PFSK-1 (cell line): ENCODE data around the gene UBXN10.

Experiments
- FOXP2 ChIP-seq: optimal IDR thresholded peaks from 2 replicates; pipeline ENCODE3; 2011; ENCODE audit warnings: borderline replicate concordance, control low read depth, inconsistent platforms; ENCODE audit not compliant: insufficient read depth; ENCODE audit errors: extremely low read length, extremely low read depth
- POLR2AphosphoS5 ChIP-seq: IDR thresholded peaks from 2 replicates; pipeline ENCODE4 v1.6.1; 2012; ENCODE audit warnings: low read depth, mild to moderate bottlenecking, control low read depth, low read length, moderate library complexity
- SIN3A ChIP-seq: IDR thresholded peaks from 2 replicates; pipeline ENCODE4 v1.6.1; 2012; ENCODE audit warnings: mild to moderate bottlenecking, low read length, moderate library complexity, borderline replicate concordance; ENCODE audit not compliant: insufficient read depth
- TAF1 ChIP-seq: IDR thresholded peaks from 2 replicates; pipeline ENCODE4 v1.6.1; 2012; ENCODE audit warnings: low read length, control low read depth, borderline replicate concordance; ENCODE audit not compliant: insufficient read depth
- TF ChIP-seq, protein P1 (sequence below), 2 experiments: IDR thresholded peaks; 2 replicates each; pipeline versions ENCODE4 v1.6.1 to v1.8.0; 2011 to 2012; ENCODE audit warnings: low read depth in 2 of 2, low read length in 2 of 2, control low read depth in 1 of 2, inconsistent platforms in 1 of 2, mild to moderate bottlenecking in 1 of 2, moderate library complexity in 1 of 2; ENCODE audit not compliant: insufficient read depth in 1 of 2

UBXN10 gene

DNA sequence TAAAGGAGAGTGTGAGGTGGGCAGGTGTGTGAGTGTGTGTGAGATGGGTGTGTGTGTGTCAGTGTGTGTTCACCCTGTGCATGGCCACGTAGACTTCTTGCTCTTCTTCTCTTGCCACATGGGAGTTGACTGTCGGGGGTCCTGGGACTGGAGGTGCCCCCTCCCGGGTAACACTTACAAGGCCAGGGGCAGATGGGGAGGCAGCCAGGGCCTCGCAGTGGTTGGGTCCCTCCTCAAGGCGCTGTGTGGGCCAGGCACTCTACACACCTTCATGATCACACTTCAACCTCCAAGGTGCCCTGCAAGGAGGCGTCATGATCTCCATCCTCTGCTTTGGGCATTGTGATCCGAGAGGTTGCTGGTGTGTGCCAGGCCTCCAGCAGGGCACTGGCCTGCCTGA, 44.4 kb upstream of the UBXN10 start:
- no peak for TF ChIP-seq POLR2AphosphoS5
- no peak for TF ChIP-seq TAF1
- TF ChIP-seq FOXP2: no peak
- TF ChIP-seq, protein P1, sequence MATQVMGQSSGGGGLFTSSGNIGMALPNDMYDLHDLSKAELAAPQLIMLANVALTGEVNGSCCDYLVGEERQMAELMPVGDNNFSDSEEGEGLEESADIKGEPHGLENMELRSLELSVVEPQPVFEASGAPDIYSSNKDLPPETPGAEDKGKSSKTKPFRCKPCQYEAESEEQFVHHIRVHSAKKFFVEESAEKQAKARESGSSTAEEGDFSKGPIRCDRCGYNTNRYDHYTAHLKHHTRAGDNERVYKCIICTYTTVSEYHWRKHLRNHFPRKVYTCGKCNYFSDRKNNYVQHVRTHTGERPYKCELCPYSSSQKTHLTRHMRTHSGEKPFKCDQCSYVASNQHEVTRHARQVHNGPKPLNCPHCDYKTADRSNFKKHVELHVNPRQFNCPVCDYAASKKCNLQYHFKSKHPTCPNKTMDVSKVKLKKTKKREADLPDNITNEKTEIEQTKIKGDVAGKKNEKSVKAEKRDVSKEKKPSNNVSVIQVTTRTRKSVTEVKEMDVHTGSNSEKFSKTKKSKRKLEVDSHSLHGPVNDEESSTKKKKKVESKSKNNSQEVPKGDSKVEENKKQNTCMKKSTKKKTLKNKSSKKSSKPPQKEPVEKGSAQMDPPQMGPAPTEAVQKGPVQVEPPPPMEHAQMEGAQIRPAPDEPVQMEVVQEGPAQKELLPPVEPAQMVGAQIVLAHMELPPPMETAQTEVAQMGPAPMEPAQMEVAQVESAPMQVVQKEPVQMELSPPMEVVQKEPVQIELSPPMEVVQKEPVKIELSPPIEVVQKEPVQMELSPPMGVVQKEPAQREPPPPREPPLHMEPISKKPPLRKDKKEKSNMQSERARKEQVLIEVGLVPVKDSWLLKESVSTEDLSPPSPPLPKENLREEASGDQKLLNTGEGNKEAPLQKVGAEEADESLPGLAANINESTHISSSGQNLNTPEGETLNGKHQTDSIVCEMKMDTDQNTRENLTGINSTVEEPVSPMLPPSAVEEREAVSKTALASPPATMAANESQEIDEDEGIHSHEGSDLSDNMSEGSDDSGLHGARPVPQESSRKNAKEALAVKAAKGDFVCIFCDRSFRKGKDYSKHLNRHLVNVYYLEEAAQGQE (IDR thresholded peaks at IDR 0.05; ENCODE audit: insufficient read depth in 1 of 2, low read depth in 2 of 2, low read length in 2 of 2): no peak
- no peak for TF ChIP-seq SIN3A

DNA sequence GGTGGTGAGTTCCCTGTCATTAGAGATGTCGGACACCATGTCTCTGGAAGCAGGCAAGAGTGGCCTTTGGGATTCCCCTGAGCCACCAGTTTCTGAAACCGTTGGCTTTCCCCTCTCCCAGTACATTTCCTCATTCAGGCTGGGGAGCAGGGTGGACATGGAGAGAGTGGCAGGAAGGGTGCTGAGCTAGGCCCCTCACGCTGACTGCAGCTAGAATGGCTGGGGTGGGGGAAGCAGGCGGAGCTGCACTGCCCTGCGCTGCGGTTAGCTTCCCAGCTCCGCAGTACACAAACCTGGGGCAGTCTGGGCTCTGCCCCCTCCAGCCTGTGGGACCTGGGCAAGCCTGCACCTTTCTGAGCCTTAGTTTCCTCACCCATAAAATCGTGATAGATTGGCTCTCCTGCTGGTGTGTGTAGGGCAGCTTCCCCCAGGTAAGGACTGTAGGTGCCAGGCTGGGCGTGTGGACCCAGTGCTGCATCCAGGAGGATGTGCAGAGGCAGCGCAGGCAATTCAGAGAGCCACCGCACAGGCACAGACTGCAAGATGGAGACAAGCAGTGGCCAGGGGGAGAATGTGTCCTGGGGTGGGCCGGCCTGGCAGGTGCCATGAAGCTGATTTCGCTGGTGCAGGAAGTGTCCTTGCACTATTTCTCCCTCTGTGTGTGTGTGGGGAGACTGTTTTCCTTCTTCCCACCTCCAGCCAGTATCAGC, 43.7 kb upstream of the UBXN10 start:
- TF ChIP-seq POLR2AphosphoS5 (no peak), TAF1 (no peak), SIN3A (no peak), FOXP2 (no peak)
- TF ChIP-seq, protein P1 (IDR thresholded peaks at IDR 0.05; ENCODE audit: insufficient read depth in 1 of 2, low read depth in 2 of 2, low read length in 2 of 2): no peak

DNA sequence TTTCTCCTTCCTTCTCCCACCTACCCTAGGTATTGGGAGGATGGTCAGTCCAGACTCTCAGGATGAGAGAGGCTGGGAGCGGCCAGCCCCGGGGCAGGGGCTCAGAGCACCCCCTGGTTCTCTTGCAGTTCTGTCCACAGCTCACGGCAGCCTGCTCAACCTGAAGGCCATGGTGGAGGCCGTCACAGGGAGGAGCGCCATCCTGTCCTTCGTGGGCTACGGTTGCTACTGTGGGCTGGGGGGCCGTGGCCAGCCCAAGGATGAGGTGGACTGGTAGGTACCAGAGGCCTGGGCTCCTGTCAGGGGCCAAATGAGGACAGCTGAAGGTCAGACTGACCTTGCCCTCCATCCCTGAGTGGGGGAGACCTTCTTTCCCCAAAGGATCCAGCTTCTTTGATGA, 42.6 kb upstream of the UBXN10 start:
- TF ChIP-seq TAF1 (no peak), FOXP2 (no peak), POLR2AphosphoS5 (no peak), SIN3A (no peak)
- TF ChIP-seq, protein P1 (IDR thresholded peaks at IDR 0.05; ENCODE audit: insufficient read depth in 1 of 2, low read depth in 2 of 2, low read length in 2 of 2): no peak

DNA sequence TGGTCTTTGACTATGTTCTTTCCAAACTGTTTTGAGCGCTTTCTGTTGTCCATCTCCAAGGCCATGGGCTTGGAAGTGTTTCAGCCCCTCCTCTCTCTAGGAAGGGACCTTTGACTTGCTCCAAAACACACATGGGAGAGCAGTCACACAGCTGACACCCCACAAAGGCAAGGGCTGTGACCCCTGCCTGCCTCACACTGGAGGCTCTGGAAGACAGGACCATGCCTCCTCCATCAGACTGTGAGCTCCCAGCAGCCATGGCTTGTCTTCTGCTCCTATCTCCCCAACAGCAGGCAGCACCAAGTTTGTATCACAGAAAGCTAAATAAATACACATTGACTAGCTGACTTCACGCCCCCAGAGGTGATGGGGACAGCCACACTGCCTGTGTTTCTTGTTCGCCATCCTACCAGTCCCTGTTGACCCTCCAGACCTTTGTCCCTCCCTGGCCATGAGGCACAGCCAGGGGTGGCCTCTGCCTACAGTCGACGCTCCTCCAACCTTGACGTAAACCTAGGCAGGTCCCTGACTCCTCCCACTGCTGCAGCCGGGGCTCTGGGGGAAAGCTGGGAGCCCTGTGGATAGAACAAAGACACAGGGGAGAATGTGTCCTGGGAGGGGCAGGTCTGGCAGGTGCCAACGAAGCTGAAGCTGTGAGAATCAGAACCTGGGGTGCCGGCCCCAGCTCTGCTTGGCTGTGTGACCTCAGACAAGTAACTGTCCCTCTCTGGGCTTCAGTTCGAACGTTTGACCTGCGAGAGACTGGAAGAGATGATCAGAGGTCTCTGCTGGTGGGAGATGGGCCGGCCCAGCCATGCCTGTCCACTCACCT, 41.9 kb upstream of the UBXN10 start:
- TF ChIP-seq POLR2AphosphoS5 (no peak), TAF1 (no peak), SIN3A (no peak), FOXP2 (no peak)
- TF ChIP-seq, protein P1 (IDR thresholded peaks at IDR 0.05; ENCODE audit: insufficient read depth in 1 of 2, low read depth in 2 of 2, low read length in 2 of 2): no peak
